ENCODE measurements around the gene COA7.

The COA7 gene

DNA sequence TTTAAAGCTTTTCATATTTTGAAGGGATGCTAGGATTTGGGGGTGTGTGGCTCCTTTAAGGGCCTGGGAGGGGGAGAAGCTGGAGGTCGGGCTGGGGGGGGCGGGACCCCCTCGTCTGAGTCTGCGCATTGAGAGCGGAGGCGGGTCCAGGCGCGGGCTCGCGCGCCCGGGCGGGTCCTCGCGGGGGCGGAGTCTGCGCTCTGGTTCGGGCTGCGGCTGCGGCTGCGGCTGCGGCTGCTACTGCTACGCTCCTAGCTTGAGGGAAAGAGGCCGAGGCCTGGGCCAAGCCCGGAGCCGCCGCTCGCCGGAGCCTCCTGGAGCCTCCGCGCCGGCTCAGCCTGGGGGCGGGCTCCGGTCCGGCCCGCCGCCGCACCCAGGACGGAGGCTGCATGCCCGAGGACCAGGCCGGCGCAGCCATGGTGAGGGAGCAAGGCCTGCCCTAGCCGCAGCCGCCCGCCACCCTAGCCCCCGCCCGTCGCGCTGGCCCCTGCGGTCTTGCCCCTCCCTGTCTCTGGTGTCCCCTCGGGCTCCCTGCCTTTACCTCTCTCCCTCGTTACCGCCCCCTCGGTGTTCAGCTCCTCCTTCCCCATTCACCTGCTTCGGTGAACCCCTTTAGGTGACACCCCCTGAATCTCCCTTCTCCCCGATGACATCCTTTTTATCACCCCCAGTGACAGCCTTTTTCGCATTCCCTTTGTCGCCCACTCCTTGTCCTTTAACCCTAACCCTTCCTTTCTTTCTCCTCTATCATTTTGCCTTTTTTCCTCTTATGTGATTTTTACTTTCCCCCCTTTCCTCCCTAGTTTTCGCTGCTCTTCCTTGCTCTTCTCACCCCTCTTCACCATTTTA lies 28.3 kb upstream of the COA7 start, which contains the start of gene ZYG11B:
TSS of gene ZYG11B (plus strand) at position 189 of the 849 bp plus-strand sequence. CDS start at position 390, 201 bp downstream.
- ChIA-PET CTCF (interaction anchor here (0.6 to 1.3 kb wide), 5 partner anchors 21 to 497 kb away, joined by 3 to 6 read pairs (median 3); no protein-coding TSS in a partner anchor), POLR2A (interaction anchor here (0.5 to 1.3 kb wide), 8 partner anchors 9 to 117 kb away, joined by 3 to 8 read pairs (median 3); partner anchors contain the start of gene COA7)
- H3K4me3 ChIP-seq (ENCODE audit: low read depth, low read length) = peak within 1 kb of the TSS; percentile 78
- no peaks in the 10 kb centered on the region for H3K36me3 ChIP-seq (ENCODE audit: control insufficient read depth in 2 of 2, insufficient read depth in 1 of 2, low read length in 2 of 2)
- no peaks in the 10 kb centered on the region for H3K9me3 ChIP-seq (ENCODE audit: control insufficient read depth, insufficient read depth, low read depth, low read length)
- peak within 1 kb of the TSS; percentile 78 for H3K27ac ChIP-seq (ENCODE audit: extremely low read depth, low read depth, low read length)
- peaks cover 3% of the 10 kb centered on the region; the same call in 1 of the 2 replicates for H3K4me1 ChIP-seq (ENCODE audit: control insufficient read depth, insufficient read depth, low read length)
- TF ChIP-seq ZNF335 (tag by site-specific recombination; conservative IDR thresholded peaks at IDR 0.05) = peak; percentile 88
- TF ChIP-seq ZNF19 (tag by site-specific recombination; IDR thresholded peaks at IDR 0.05; ENCODE audit: low read depth) = no peak
- TF ChIP-seq, protein P1, sequence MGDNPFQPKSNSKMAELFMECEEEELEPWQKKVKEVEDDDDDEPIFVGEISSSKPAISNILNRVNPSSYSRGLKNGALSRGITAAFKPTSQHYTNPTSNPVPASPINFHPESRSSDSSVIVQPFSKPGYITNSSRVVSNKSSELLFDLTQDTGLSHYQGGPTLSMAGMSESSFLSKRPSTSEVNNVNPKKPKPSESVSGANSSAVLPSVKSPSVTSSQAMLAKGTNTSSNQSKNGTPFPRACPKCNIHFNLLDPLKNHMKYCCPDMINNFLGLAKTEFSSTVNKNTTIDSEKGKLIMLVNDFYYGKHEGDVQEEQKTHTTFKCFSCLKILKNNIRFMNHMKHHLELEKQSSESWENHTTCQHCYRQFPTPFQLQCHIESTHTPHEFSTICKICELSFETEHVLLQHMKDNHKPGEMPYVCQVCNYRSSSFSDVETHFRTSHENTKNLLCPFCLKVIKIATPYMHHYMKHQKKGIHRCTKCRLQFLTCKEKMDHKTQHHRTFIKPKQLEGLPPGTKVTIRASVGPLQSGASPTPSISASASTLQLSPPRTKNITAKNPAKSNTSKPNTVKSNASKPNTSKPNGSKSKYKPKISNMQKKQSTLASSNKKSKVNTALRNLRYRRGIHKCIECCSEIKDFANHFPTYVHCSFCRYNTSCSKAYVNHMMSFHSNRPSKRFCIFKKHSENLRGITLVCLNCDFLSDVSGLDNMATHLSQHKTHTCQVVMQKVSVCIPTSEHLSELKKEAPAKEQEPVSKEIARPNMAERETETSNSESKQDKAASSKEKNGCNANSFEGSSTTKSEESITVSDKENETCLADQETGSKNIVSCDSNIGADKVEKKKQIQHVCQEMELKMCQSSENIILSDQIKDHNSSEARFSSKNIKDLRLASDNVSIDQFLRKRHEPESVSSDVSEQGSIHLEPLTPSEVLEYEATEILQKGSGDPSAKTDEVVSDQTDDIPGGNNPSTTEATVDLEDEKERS (tag by site-specific recombination; IDR thresholded peaks at IDR 0.05) = no peak
- TF ChIP-seq, protein P2, sequence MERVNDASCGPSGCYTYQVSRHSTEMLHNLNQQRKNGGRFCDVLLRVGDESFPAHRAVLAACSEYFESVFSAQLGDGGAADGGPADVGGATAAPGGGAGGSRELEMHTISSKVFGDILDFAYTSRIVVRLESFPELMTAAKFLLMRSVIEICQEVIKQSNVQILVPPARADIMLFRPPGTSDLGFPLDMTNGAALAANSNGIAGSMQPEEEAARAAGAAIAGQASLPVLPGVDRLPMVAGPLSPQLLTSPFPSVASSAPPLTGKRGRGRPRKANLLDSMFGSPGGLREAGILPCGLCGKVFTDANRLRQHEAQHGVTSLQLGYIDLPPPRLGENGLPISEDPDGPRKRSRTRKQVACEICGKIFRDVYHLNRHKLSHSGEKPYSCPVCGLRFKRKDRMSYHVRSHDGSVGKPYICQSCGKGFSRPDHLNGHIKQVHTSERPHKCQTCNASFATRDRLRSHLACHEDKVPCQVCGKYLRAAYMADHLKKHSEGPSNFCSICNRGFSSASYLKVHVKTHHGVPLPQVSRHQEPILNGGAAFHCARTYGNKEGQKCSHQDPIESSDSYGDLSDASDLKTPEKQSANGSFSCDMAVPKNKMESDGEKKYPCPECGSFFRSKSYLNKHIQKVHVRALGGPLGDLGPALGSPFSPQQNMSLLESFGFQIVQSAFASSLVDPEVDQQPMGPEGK (tag by site-specific recombination; IDR thresholded peaks at IDR 0.05) = peak; percentile 86
- peak; percentile 69 for TF ChIP-seq ZBTB20 (tag by site-specific recombination; IDR thresholded peaks at IDR 0.05)
- no peak for TF ChIP-seq GFI1B (tag by site-specific recombination; IDR thresholded peaks at IDR 0.05)
- no peak; the same call in 1 of the 2 replicates for TF ChIP-seq ZNF10 (tag by site-specific recombination; IDR thresholded peaks at IDR 0.05)
- peak; percentile 71 for TF ChIP-seq ZNF792 (tag by site-specific recombination; IDR thresholded peaks at IDR 0.05)
- TF ChIP-seq ZNF610 (tag by site-specific recombination; IDR thresholded peaks at IDR 0.05; ENCODE audit: borderline replicate concordance) = 0 out of 2 replicates have a peak, but pooled peaks have one; percentile 33
- TF ChIP-seq SP7 (tag by site-specific recombination; IDR thresholded peaks at IDR 0.05) = peak; percentile 54; the same call in 1 of the 2 replicates
- TF ChIP-seq, protein P3, sequence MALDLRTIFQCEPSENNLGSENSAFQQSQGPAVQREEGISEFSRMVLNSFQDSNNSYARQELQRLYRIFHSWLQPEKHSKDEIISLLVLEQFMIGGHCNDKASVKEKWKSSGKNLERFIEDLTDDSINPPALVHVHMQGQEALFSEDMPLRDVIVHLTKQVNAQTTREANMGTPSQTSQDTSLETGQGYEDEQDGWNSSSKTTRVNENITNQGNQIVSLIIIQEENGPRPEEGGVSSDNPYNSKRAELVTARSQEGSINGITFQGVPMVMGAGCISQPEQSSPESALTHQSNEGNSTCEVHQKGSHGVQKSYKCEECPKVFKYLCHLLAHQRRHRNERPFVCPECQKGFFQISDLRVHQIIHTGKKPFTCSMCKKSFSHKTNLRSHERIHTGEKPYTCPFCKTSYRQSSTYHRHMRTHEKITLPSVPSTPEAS (tag by site-specific recombination; IDR thresholded peaks at IDR 0.05) = peak; percentile 31; the same call in 1 of the 2 replicates
- TF ChIP-seq, protein P4, sequence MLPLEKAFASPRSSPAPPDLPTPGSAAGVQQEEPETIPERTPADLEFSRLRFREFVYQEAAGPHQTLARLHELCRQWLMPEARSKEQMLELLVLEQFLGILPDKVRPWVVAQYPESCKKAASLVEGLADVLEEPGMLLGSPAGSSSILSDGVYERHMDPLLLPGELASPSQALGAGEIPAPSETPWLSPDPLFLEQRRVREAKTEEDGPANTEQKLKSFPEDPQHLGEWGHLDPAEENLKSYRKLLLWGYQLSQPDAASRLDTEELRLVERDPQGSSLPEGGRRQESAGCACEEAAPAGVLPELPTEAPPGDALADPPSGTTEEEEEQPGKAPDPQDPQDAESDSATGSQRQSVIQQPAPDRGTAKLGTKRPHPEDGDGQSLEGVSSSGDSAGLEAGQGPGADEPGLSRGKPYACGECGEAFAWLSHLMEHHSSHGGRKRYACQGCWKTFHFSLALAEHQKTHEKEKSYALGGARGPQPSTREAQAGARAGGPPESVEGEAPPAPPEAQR (tag by site-specific recombination; IDR thresholded peaks at IDR 0.05) = 0 out of 2 replicates have a peak, but pooled peaks have one; percentile 53
- peak; percentile 81; the same call in 1 of the 2 replicates for TF ChIP-seq ZNF391 (tag by site-specific recombination; IDR thresholded peaks at IDR 0.05; ENCODE audit: borderline replicate concordance, low read depth)
- no peak for TF ChIP-seq IKZF3 (tag by site-specific recombination; IDR thresholded peaks at IDR 0.05)
- TF ChIP-seq, protein P5, sequence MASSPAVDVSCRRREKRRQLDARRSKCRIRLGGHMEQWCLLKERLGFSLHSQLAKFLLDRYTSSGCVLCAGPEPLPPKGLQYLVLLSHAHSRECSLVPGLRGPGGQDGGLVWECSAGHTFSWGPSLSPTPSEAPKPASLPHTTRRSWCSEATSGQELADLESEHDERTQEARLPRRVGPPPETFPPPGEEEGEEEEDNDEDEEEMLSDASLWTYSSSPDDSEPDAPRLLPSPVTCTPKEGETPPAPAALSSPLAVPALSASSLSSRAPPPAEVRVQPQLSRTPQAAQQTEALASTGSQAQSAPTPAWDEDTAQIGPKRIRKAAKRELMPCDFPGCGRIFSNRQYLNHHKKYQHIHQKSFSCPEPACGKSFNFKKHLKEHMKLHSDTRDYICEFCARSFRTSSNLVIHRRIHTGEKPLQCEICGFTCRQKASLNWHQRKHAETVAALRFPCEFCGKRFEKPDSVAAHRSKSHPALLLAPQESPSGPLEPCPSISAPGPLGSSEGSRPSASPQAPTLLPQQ (tag by site-specific recombination; IDR thresholded peaks at IDR 0.05) = peak; percentile 17; the same call in 1 of the 2 replicates
- 0 out of 2 replicates have a peak, but pooled peaks have one; percentile 29 for TF ChIP-seq MYNN (tag by site-specific recombination; IDR thresholded peaks at IDR 0.05; ENCODE audit: borderline replicate concordance)
- TF ChIP-seq, protein P6, sequence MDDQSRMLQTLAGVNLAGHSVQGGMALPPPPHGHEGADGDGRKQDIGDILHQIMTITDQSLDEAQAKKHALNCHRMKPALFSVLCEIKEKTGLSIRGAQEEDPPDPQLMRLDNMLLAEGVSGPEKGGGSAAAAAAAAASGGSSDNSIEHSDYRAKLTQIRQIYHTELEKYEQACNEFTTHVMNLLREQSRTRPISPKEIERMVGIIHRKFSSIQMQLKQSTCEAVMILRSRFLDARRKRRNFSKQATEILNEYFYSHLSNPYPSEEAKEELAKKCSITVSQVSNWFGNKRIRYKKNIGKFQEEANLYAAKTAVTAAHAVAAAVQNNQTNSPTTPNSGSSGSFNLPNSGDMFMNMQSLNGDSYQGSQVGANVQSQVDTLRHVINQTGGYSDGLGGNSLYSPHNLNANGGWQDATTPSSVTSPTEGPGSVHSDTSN (CRISPR knock-in tag; IDR thresholded peaks at IDR 0.05) = 0 out of 2 replicates have a peak, but pooled peaks have one; percentile 41
- peak; percentile 75; the same call in 1 of the 2 replicates for TF ChIP-seq GLI4 (tag by site-specific recombination; IDR thresholded peaks at IDR 0.05)
- TF ChIP-seq ZSCAN23 (tag by site-specific recombination; IDR thresholded peaks at IDR 0.05) = peak; percentile 80; the same call in 1 of the 2 replicates
- TF ChIP-seq, protein P7, sequence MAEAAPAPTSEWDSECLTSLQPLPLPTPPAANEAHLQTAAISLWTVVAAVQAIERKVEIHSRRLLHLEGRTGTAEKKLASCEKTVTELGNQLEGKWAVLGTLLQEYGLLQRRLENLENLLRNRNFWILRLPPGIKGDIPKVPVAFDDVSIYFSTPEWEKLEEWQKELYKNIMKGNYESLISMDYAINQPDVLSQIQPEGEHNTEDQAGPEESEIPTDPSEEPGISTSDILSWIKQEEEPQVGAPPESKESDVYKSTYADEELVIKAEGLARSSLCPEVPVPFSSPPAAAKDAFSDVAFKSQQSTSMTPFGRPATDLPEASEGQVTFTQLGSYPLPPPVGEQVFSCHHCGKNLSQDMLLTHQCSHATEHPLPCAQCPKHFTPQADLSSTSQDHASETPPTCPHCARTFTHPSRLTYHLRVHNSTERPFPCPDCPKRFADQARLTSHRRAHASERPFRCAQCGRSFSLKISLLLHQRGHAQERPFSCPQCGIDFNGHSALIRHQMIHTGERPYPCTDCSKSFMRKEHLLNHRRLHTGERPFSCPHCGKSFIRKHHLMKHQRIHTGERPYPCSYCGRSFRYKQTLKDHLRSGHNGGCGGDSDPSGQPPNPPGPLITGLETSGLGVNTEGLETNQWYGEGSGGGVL (tag by site-specific recombination; IDR thresholded peaks at IDR 0.05) = peak; percentile 39; the same call in 1 of the 2 replicates
